ENCODE results near the gene SLC39A13.
A peak's percentile ranks its signal among the peaks of the same experiment; 100 is the strongest.

Gene SLC39A13

GRCh38 chr11:47409440-47410369 lies 1.3 kb downstream of the SLC39A13 start:
- Mint-ChIP-seq H3K9me3 (no peaks in the 10 kb centered on the region), H3K27me3 (no peaks in the 10 kb centered on the region), H3K27ac (peak overlapping the region; percentile 95), H3K36me3 (peaks cover 4% of the 10 kb centered on the region), H3K4me1 (peaks cover 17% of the 10 kb centered on the region), H3K4me3 (peak overlapping the region; percentile 90)

GRCh38 chr11:47410370-47411264 lies 2.2 kb downstream of the SLC39A13 start:
- peaks cover 17% of the 10 kb centered on the region for H3K4me1 Mint-ChIP-seq

DNA sequence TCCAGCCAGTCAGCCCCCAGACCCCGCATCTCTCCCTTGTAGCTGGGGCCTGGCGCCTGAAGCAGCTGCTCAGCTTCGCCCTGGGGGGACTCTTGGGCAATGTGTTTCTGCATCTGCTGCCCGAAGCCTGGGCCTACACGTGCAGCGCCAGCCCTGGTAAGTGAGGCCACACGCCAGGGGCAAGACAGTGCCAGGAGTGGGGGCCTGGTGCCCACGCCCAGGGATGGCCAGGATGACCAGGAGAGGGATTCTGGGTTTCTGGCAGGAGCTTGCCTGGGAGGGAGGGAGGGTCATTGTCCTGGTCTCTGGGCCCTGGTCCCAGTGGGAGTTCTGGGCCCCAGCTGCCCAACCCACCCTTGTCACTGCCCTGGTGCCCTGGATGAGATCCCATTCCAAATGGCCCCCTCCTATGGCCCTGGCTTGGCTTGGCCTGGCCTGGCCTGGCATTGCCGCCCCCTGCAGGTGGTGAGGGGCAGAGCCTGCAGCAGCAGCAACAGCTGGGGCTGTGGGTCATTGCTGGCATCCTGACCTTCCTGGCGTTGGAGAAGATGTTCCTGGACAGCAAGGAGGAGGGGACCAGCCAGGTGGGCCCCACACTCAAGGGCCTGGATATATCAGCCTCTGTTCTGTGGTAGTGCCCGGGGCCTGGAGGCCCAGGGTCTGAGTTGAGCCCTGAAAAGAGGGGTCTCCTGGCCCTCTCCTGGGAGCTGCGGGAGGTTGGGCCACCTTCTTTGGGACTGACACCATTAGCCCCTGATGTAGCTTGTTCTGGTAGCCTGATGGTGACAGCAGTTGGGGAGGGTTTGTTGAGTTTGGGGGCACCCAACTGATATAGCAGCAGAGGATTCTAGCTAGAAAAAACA lies 3.7 kb downstream of the SLC39A13 start:
- no peaks in the 10 kb centered on the region for H3K9me3 Mint-ChIP-seq
- H3K27ac Mint-ChIP-seq = no peak overlapping the region
- peaks cover 13% of the 10 kb centered on the region for H3K4me1 Mint-ChIP-seq
- H3K4me3 Mint-ChIP-seq = no peak overlapping the region
- no peaks in the 10 kb centered on the region for H3K27me3 Mint-ChIP-seq
- H3K36me3 Mint-ChIP-seq = peaks cover 4% of the 10 kb centered on the region

More at GRCh38 chr11:47410370-47411264, 2.2 kb downstream of the SLC39A13 start:
- H3K9me3 Mint-ChIP-seq = no peaks in the 10 kb centered on the region
- peaks cover 4% of the 10 kb centered on the region for H3K36me3 Mint-ChIP-seq
- no peak overlapping the region for H3K27ac Mint-ChIP-seq
- H3K4me3 Mint-ChIP-seq = peak overlapping the region; percentile 15
- no peaks in the 10 kb centered on the region for H3K27me3 Mint-ChIP-seq

DNA sequence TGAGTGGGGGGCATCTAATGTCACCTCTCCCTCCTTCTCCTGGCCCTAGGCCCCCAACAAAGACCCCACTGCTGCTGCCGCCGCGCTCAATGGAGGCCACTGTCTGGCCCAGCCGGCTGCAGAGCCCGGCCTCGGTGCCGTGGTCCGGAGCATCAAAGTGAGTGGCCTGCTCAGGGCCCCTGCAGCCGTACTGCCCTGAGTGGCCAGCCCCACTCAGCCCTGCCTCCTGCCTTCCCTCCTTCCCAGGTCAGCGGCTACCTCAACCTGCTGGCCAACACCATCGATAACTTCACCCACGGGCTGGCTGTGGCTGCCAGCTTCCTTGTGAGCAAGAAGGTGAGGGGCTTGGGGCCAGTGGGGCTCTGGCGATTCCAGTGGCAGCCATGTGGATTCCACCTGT lies 5.0 kb downstream of the SLC39A13 start:
- H3K4me3 Mint-ChIP-seq = no peak overlapping the region
- H3K27me3 Mint-ChIP-seq = no peaks in the 10 kb centered on the region
- H3K36me3 Mint-ChIP-seq = peaks cover 4% of the 10 kb centered on the region
- H3K4me1 Mint-ChIP-seq = peaks cover 5% of the 10 kb centered on the region
- no peaks in the 10 kb centered on the region for H3K9me3 Mint-ChIP-seq
- no peak overlapping the region for H3K27ac Mint-ChIP-seq

GRCh38 chr11:47413908-47414684 lies 5.7 kb downstream of the SLC39A13 start:
- Mint-ChIP-seq H3K4me1 (peaks cover 4% of the 10 kb centered on the region), H3K36me3 (peaks cover 4% of the 10 kb centered on the region), H3K9me3 (no peaks in the 10 kb centered on the region), H3K4me3 (no peak overlapping the region), H3K27ac (peak overlapping the region; percentile 79), H3K27me3 (no peaks in the 10 kb centered on the region)

DNA sequence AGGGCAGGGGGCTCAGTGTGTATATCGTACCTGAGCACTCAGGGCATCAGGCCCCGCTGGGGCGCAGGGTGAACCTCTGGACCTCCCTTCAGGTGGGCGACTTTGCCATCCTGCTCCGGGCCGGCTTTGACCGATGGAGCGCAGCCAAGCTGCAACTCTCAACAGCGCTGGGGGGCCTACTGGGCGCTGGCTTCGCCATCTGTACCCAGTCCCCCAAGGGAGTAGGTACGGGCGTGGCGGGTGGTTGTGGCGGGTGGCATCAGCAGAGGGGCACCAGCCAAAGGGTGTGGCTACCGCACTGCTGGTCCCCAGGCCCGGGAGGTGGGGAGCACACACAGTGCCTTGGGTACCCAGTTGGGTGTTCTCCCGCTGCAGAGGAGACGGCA lies 6.3 kb downstream of the SLC39A13 start:
- Mint-ChIP-seq H3K27me3 (no peaks in the 10 kb centered on the region), H3K4me3 (no peak overlapping the region), H3K27ac (no peak overlapping the region), H3K36me3 (peaks cover 4% of the 10 kb centered on the region), H3K4me1 (no peaks in the 10 kb centered on the region), H3K9me3 (no peaks in the 10 kb centered on the region)

GRCh38 chr11:47415091-47415854 lies 6.9 kb downstream of the SLC39A13 start:
- no peaks in the 10 kb centered on the region for H3K9me3 Mint-ChIP-seq
- no peaks in the 10 kb centered on the region for H3K27me3 Mint-ChIP-seq
- no peaks in the 10 kb centered on the region for H3K4me1 Mint-ChIP-seq
- H3K27ac Mint-ChIP-seq = no peak overlapping the region
- H3K36me3 Mint-ChIP-seq = peaks cover 9% of the 10 kb centered on the region
- no peak overlapping the region for H3K4me3 Mint-ChIP-seq

DNA sequence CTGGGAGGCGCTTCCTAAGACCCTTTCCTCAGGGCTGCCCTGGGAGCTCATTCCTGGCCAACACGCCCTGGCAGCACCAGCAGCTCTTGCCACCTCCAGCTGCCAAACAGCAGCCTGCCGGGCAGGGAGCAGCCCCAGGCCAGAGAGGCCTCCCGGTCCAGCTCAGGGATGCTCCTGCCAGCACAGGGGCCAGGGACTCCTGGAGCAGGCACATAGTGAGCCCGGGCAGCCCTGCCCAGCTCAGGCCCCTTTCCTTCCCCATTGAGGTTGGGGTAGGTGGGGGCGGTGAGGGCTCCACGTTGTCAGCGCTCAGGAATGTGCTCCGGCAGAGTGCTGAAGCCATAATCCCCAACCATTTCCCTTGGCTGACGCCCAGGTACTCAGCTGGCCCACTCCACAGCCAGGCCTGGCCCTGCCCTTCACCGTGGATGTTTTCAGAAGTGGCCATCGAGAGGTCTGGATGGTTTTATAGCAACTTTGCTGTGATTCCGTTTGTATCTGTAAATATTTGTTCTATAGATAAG lies 7.6 kb downstream of the SLC39A13 start:
- peaks cover 9% of the 10 kb centered on the region for H3K36me3 Mint-ChIP-seq

GRCh38 chr11:47417712-47418111 lies 9.3 kb downstream of the SLC39A13 start:
- H3K36me3 Mint-ChIP-seq = peaks cover 11% of the 10 kb centered on the region
- no peak overlapping the region for H3K4me3 Mint-ChIP-seq
- H3K27me3 Mint-ChIP-seq = no peaks in the 10 kb centered on the region
- H3K9me3 Mint-ChIP-seq = no peaks in the 10 kb centered on the region
- no peaks in the 10 kb centered on the region for H3K4me1 Mint-ChIP-seq
- H3K27ac Mint-ChIP-seq = peak overlapping the region; percentile 30

More for the DNA sequence above, 7.6 kb downstream of the SLC39A13 start:
- no peaks in the 10 kb centered on the region for H3K9me3 Mint-ChIP-seq
- no peak overlapping the region for H3K27ac Mint-ChIP-seq
- no peak overlapping the region for H3K4me3 Mint-ChIP-seq
- no peaks in the 10 kb centered on the region for H3K27me3 Mint-ChIP-seq
- no peaks in the 10 kb centered on the region for H3K4me1 Mint-ChIP-seq

DNA sequence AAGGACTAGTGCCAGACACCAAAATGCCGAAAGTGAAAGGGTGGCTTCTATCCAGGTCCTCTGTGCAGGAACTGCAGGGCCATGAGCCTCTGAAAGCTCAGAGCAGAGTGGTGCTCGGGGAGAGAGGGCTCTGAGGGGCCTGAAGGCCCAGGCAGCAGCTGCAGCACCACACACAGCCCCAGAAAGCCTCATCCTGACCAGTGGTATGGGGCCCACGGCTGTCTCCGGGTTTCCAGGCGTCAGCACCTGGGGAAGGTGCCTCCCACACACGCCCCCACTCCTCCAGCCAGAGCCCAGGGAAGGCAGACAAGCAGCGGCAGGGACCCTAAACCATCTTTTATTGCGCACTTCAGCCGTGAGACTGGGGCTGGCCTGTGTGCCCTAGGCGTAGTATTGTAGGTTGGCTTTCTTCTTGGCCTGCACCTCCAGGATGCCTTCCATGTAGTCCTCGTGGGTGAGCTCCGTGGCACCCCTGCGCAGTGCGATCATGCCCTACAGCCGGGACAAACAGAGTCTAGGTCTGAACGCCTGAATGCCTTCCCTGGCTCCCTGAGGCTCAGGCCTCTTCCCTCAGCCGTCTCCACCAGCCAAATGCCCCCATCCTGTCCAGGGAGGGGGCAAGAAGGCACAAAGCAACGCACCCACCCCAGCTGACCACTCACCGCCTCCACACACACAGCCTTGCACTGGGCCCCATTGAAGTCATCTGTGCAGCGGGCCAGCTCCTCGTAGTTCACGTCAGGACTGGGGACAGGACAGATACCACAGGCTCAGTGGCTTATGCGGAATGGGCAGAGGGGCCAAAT lies 10.3 kb downstream of the SLC39A13 start:
- H3K27me3 Mint-ChIP-seq = no peaks in the 10 kb centered on the region
- no peak overlapping the region for H3K4me3 Mint-ChIP-seq
- H3K36me3 Mint-ChIP-seq = peaks cover 11% of the 10 kb centered on the region
- no peaks in the 10 kb centered on the region for H3K9me3 Mint-ChIP-seq
- H3K4me1 Mint-ChIP-seq = no peaks in the 10 kb centered on the region
- H3K27ac Mint-ChIP-seq = no peak overlapping the region

- Mint-ChIP-seq H3K27ac (peak overlapping the region; percentile 100), H3K4me1 (peaks cover 30% of the 10 kb centered on the region), H3K36me3 (peaks cover 15% of the 10 kb centered on the region), H3K27me3 (no peaks in the 10 kb centered on the region), H3K9me3 (no peaks in the 10 kb centered on the region), H3K4me3 (peak overlapping the region; percentile 100)
Measured at GRCh38 chr11:47425611-47426010, 17.2 kb downstream of the SLC39A13 start.

DNA sequence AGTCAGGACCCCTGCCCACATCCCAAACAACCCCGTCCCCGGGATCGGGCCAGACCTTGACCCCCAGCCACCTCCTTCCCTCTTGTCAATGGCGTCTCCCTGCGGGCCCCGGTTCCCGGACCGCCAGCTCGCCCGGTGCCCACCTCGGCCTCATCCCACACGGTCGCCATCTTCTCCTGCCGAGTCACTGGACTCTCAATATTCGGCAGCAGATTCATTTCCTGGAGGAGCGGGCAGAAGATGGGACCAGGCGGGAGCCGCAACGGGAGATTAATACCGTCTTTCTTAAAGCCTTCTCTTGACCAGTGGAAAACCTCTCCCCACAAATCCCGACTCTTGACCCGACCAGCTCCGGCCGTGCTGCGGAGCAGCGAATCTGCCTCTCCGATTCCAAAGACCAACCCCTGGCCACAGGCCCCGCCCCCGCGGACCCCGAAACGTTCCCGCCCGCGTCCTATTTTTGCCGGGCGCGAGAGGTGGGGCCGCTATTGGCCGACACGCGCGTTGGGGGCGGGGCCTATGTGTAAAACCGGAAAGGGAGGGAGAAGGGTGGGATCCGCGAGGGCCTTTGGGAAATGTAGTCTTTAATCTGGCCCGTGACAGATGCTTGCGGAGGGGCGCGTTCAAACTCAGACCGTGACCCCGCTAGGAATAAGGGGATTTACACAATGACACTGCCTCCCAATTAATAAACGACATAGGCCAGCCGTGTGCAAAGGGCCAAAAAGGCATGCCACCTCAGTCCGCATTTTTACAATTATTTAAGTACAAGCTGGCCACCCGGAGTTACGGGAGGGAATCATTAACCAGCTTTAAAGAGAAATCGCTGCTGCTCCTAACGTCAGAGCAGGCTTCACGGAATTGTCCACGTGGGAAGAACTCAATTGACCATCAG lies 17.9 kb downstream of the SLC39A13 start, which contains the start of gene PSMC3:
Gene PSMC3, minus strand, starts transcription at position 378 of the 895 bp plus-strand sequence. Its CDS starts 160 bp downstream, at position 218.
- Mint-ChIP-seq H3K36me3 (peaks cover 13% of the 10 kb centered on the region), H3K27me3 (no peaks in the 10 kb centered on the region), H3K4me1 (peaks cover 30% of the 10 kb centered on the region), H3K4me3 (peak within 1 kb of the TSS; percentile 100), H3K27ac (peak within 1 kb of the TSS; percentile 100), H3K9me3 (no peaks in the 10 kb centered on the region)

All from activated naive CD4-positive, alpha-beta T cell treated with anti-CD3 and anti-CD28 coated beads, Interleukin-2, amount 50 U/mL, for 24 hours (primary cell).